Measurements from ENCODE around the gene NRAS. TPM values are rescaled to one million over a fixed set of nuclear protein-coding genes. Genes with fewer than 3 reads are reported as not detected.

The NRAS gene
- total RNA-seq, 1 donor from 2014 or later: 25.1 TPM

DNA sequence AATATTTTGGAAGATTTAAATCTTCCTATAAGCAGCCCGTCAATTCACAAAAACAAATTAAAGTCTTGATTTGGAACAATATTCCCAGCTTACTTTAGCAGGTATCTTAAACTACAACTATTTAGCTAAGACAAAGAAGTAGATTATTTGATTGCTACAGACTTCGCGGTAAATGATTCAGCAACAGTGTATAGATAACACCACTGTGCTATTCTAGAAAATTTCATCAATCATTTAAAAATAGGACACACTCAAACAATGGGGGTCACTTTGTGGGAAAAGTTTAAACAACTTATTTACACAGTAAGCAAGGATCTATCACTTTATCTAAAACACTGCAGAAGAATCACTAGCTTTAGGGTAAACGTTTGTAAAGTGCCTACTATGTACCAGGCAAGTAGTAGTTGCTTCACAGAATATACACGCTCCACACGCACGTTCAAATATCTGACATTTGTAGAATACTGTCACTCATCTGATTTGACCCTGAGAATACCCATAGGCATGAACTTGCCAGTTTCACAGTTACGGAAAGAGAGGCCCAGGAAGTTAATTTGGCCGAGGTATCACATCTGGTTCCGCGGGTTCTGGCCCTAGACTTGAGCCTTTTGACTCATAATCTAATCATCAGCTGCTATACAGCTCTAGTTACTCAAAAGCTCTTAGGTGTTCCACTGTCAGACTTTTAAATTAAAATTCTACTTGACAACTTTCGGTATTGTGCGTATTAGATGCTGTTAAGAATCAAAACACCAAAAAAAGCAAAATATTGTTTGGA, 47.6 kb downstream of the NRAS start:
- Histone ChIP-seq H3K27me3 (ENCODE audit: low read depth) (no peaks in the 10 kb centered on the region), H3K36me3 (no peaks in the 10 kb centered on the region), H3K4me3 (peak overlapping the region; percentile 92), H3K9me3 (no peaks in the 10 kb centered on the region), H3K27ac (peak overlapping the region; percentile 80), H3K4me1 (peaks cover 3% of the 10 kb centered on the region)
- no peak for DNase-seq
- intact Hi-C loops (cut with DNase I): no loop called here
- TF ChIP-seq, protein P1, sequence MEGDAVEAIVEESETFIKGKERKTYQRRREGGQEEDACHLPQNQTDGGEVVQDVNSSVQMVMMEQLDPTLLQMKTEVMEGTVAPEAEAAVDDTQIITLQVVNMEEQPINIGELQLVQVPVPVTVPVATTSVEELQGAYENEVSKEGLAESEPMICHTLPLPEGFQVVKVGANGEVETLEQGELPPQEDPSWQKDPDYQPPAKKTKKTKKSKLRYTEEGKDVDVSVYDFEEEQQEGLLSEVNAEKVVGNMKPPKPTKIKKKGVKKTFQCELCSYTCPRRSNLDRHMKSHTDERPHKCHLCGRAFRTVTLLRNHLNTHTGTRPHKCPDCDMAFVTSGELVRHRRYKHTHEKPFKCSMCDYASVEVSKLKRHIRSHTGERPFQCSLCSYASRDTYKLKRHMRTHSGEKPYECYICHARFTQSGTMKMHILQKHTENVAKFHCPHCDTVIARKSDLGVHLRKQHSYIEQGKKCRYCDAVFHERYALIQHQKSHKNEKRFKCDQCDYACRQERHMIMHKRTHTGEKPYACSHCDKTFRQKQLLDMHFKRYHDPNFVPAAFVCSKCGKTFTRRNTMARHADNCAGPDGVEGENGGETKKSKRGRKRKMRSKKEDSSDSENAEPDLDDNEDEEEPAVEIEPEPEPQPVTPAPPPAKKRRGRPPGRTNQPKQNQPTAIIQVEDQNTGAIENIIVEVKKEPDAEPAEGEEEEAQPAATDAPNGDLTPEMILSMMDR (IDR thresholded peaks at IDR 0.05): no peak
- no peak for ATAC-seq

DNA sequence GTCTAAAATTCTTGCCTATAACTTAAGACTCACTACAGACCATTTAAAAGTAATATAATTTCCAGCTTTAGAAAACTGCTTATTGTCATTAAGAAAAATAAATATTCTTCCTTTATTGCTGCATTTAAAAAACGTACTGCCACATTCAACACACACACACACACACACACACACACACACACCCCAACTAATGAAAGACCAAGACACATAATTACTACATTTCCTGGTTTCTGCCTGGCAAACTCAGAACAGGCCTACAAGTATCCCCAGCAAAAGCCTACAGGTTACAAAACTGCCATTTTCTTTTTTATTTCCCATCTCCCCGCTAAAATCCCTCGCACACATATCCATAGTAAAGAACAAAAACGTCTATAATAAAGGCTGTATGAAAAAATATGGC, 48.2 kb downstream of the NRAS start:
- Histone ChIP-seq H3K4me3 (no peak overlapping the region), H3K27me3 (ENCODE audit: low read depth) (no peaks in the 10 kb centered on the region), H3K9me3 (no peaks in the 10 kb centered on the region), H3K4me1 (peaks cover 3% of the 10 kb centered on the region), H3K36me3 (no peaks in the 10 kb centered on the region), H3K27ac (no peak overlapping the region)
- intact Hi-C loops (cut with DNase I): no loop called here
- ATAC-seq (no peak), DNase-seq (no peak)
- TF ChIP-seq, protein P1 (IDR thresholded peaks at IDR 0.05): no peak

DNA sequence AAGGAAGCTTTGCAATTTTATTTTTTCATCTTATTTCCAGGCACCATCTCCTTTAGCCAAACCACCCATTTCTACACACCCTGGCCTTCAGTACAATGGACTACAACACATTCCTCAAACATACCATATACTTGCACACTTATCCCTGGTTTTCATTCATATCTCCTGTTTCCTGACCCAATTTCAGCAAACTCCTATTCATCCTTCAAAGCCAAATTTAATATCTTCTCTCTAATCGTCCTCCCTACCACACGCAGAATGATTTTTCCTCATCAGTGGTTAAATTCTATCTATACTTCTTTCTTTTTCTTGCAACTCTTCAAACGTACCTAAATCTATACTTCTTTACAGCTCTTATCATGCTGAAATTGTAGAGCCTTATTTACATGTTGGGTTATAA, 49.6 kb downstream of the NRAS start:
- TF ChIP-seq, protein P1 (IDR thresholded peaks at IDR 0.05): no peak
- Histone ChIP-seq H3K4me1 (peaks cover 3% of the 10 kb centered on the region), H3K27ac (no peak overlapping the region), H3K9me3 (no peaks in the 10 kb centered on the region), H3K36me3 (no peaks in the 10 kb centered on the region), H3K4me3 (no peak overlapping the region), H3K27me3 (ENCODE audit: low read depth) (no peaks in the 10 kb centered on the region)
- ATAC-seq (no peak), DNase-seq (no peak)
- intact Hi-C loops (cut with DNase I): no loop called here

DNA sequence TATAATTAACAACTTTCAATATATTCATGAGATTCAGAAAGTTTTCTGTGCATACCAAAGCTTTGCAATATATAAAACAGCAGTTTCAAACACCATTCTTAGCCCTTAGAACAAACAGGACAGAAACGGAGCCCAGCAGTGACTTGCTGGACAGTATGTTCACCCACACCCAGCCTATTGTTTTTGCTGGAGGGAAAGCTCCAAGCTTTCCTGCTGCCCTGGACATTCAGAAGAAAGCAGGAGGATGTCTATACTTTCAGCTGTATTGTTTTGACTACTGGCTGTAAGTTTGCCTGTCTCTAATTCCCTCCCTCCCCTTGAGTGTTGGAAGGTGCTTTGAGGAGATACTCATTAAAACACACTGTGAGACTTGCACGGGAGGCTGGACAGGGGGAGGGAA, 56.3 kb downstream of the NRAS start:
- intact Hi-C loops (cut with DNase I): no loop called here
- no peak for ATAC-seq

More for the DNA sequence above, 56.3 kb downstream of the NRAS start:
- Histone ChIP-seq H3K36me3 (no peaks in the 10 kb centered on the region), H3K27me3 (ENCODE audit: low read depth) (no peaks in the 10 kb centered on the region), H3K27ac (no peak overlapping the region), H3K4me1 (no peaks in the 10 kb centered on the region), H3K9me3 (no peaks in the 10 kb centered on the region), H3K4me3 (no peak overlapping the region)
- TF ChIP-seq, protein P1 (IDR thresholded peaks at IDR 0.05): no peak
- DNase-seq: no peak

Other genes starting within 250 kb of the NRAS start
- gene TRIM33, start 205.6 kb downstream of the NRAS start, total RNA-seq: 36.4 TPM
- gene BCAS2, start 135.2 kb downstream of the NRAS start, total RNA-seq: 24.1 TPM
- 3.8 TPM for gene DENND2C, start 46.7 kb downstream of the NRAS start, total RNA-seq
- 0.21 TPM for gene AMPD1, start 21.2 kb downstream of the NRAS start, total RNA-seq
- 543 TPM for gene CSDE1, start 41.2 kb upstream of the NRAS start, total RNA-seq
- gene SIKE1, start 63.9 kb upstream of the NRAS start, total RNA-seq: 34.3 TPM
- not detected for gene SYCP1, start 138.1 kb upstream of the NRAS start, total RNA-seq